ENCODE measurements around the gene EXOC3. TPM values are rescaled to one million over a fixed set of nuclear protein-coding genes. Genes with fewer than 3 reads are reported as not detected.
A peak's percentile ranks its signal among the peaks of the same experiment; 100 is the strongest.

Gene EXOC3
- total and polyA plus RNA-seq, 12 donors = 29.0 to 44.7 (median 40.0) TPM

DNA sequence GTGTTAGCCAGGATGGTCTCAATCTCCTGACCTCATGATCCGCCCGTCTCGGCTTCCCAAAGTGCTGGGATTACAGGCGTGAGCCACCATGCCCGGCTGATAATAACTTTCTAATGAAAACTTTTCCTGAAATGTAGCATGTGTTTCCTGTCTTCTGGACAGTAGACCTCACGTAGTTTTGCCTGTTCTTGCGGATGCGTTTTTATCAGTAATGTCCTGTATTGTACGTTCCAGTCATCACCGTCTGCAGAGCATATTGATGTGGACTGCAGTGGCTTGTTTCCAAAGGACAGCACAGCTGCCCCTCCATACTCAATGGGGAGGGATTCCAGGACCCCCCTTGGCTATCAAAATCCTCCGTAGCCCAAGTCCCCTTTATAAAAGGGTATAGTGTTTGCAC is 12.8 kb downstream of the EXOC3 start:
- no peak for ATAC-seq
- no peak overlapping the region for H3K4me3 ChIP-seq
- H3K4me1 ChIP-seq = no peaks in the 10 kb centered on the region
- TF ChIP-seq, protein P1, sequence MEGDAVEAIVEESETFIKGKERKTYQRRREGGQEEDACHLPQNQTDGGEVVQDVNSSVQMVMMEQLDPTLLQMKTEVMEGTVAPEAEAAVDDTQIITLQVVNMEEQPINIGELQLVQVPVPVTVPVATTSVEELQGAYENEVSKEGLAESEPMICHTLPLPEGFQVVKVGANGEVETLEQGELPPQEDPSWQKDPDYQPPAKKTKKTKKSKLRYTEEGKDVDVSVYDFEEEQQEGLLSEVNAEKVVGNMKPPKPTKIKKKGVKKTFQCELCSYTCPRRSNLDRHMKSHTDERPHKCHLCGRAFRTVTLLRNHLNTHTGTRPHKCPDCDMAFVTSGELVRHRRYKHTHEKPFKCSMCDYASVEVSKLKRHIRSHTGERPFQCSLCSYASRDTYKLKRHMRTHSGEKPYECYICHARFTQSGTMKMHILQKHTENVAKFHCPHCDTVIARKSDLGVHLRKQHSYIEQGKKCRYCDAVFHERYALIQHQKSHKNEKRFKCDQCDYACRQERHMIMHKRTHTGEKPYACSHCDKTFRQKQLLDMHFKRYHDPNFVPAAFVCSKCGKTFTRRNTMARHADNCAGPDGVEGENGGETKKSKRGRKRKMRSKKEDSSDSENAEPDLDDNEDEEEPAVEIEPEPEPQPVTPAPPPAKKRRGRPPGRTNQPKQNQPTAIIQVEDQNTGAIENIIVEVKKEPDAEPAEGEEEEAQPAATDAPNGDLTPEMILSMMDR (IDR thresholded peaks at IDR 0.05) = no peak
- intact Hi-C loops (cut with DNase I) = no loop called here
- peaks cover 0 to 22% (median 16%) of the 10 kb centered on the region in 11 donors for H3K9me3 ChIP-seq
- peaks cover 0 to 100% (median 48%) of the 10 kb centered on the region in 9 donors for H3K36me3 ChIP-seq
- DNase-seq = peak in 1 of 2 donors; percentile 0
- WGBS, 2 donors = 80 to 81% methylated on average over 11 of the region's 11 CpGs
- H3K27ac ChIP-seq = no peak overlapping the region
- no peaks in the 10 kb centered on the region for H3K27me3 ChIP-seq

DNA sequence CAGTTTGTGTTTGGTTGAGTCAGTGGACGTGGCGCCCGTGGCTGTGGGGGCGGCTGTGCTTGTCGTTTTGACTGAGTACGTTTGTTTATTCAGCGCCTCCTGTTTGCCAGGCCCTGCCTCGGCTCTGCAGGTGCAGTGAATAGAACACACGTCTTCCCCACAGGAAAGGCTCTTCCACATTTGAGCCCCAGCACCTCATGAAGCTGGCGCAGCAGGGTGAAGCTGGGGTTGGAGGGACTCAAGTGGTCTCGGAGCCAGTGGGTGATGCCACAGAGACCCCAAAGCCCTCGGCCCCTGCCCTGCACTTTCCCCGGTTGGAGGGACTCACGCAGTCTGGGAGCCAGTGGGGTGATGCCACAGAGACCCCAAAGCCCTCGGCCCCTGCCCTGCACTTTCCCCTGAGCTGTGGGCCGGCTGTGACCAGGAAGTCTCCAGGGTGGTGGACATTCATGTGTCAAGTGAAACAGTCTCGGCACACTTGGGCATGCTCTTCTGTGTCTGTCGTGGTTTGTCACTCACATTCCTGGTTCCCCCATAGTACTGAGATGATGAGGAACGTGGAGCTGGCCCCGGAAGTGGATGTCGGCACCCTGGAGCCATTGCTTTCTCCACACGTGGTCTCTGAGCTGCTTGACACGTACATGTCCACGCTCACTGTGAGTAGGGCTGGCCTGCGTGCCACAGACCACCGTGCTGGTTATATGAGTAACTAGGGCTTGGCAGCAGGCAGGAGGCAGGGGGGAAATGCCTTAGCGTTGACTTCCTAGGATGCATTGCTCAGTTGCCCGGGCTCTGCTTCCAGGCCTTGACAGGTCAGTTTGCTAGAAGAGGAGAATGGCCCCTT is 13.6 kb downstream of the EXOC3 start:
- intact Hi-C loops (cut with DNase I) = no loop called here
- Histone ChIP-seq H3K9me3 (peaks cover 0 to 14% (median 11%) of the 10 kb centered on the region in 11 donors), H3K36me3 (peaks cover 0 to 100% (median 42%) of the 10 kb centered on the region in 9 donors), H3K27ac (no peak overlapping the region), H3K27me3 (no peaks in the 10 kb centered on the region), H3K4me3 (no peak overlapping the region), H3K4me1 (no peaks in the 10 kb centered on the region)
- TF ChIP-seq, protein P1 (IDR thresholded peaks at IDR 0.05) = no peak
- ATAC-seq (peak in 1 of 8 donors; percentile 25), DNase-seq (peak in 1 of 2 donors; percentile 5)
- WGBS, 2 donors = 90 to 92% methylated on average over 28 of the region's 28 CpGs

DNA sequence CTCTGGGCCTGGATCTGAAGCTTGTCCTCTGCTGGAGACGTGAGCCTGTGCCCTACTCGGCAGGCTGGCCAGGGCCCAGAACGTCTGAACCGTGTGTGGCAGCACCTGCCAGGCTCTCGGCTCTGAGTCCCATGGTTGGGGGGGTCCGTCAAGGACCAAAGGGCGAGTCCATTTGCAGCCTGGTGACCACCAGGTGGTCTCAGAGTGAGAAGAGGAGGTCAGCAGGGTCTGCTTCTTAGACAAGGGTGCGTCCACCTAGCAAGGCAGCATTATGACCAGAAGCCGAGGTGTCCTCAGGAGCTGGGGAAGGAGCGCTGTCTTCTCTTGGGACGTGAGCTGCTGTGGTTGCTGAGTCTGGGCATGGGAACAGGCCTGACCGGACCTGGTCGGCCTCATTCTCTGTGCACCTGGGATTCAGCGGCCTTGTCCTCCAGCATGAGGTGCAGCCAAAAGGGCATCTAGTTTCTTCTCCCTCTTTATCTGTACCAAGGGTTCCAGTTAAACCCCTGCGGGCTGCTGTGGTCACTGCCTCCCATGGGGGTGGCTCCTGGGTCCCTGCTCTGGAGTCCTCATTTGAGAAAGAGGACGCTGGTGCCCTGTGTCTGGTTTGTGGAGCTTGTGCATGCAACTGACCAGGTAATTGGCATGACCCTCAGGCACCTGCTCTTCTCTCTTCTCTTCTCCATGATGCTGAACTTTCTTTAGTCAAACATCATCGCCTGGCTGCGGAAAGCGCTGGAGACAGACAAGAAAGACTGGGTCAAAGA is 14.4 kb downstream of the EXOC3 start:
- WGBS, 2 donors = 90 to 94% methylated on average over 19 of the region's 19 CpGs
- H3K27ac ChIP-seq = no peak overlapping the region
- DNase-seq (peak in 1 of 2 donors; percentile 6), ATAC-seq (no peak)
- no peak overlapping the region for H3K4me3 ChIP-seq
- H3K36me3 ChIP-seq = peaks cover 0 to 100% (median 38%) of the 10 kb centered on the region in 9 donors
- H3K4me1 ChIP-seq = no peaks in the 10 kb centered on the region
- peaks cover 0 to 6% (median 2%) of the 10 kb centered on the region in 11 donors for H3K9me3 ChIP-seq
- intact Hi-C loops (cut with DNase I) = no loop called here
- no peaks in the 10 kb centered on the region for H3K27me3 ChIP-seq
- TF ChIP-seq, protein P1 (IDR thresholded peaks at IDR 0.05) = no peak

DNA sequence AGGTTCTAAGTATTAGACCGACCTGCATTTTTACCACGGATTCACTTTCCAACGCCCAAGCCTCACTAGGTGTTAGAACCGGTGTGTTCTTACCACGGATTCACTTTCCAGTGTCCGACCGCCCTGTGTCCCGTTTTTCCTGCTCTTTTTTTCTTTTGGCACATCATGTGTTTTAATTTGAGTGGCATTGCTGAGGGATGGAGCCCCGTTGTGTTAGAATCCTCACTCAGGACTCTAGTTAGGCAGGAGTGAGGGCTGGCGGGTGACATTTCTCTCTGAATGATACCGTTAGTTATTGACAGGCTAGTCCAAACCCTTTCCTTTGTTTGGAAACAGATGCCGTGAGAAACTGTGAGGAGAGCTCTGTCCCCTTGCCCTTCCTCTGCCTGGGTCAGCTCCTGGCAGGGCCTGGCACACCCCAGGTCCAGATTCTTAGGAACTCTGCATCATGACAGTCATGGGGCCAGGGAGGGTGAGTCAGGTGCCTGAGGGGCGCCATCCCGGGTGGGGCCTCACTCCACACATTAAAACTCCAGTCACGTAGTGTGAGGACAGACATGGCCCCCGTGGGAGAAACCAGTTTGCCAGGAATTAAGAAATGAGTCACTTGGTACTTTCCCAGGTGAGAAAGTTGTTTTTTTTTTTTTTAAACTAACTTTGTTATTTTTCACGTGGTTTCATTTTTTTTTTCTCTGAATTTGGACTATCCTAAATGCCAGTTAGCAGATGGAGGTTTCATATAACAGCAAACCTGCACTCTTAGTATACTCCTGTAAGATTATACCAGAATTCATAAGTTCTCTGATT is 15.8 kb downstream of the EXOC3 start:
- WGBS, 2 donors = 84 to 87% methylated on average over 17 of the region's 17 CpGs
- peaks cover 0 to 100% (median 29%) of the 10 kb centered on the region in 9 donors for H3K36me3 ChIP-seq
- no peaks in the 10 kb centered on the region for H3K9me3 ChIP-seq
- TF ChIP-seq, protein P1 (IDR thresholded peaks at IDR 0.05) = no peak
- no peaks in the 10 kb centered on the region for H3K27me3 ChIP-seq
- intact Hi-C loops (cut with DNase I) = no loop called here
- ATAC-seq = peak in 1 of 8 donors; percentile 39
- no peak overlapping the region for H3K4me3 ChIP-seq
- no peak overlapping the region for H3K27ac ChIP-seq
- DNase-seq = no peak
- H3K4me1 ChIP-seq = no peaks in the 10 kb centered on the region

All from heart right ventricle (tissue), 16 donors.